ENCODE measurements around the gene LCE3D. TPM values are rescaled to one million over a fixed set of nuclear protein-coding genes. Genes with fewer than 3 reads are reported as not detected.
A peak's percentile ranks its signal among the peaks of the same experiment; 100 is the strongest.
"Not testable (repeated sequence)": the region's sequence is repeated elsewhere in the genome, so short reads cannot be mapped to it uniquely, and the experiment has no call there.

The LCE3D gene
- total RNA-seq (2014; rRNA removed; shearing (Covaris generic)), result not detected in 2 replicates

GRCh38 chr1:152580433-152580832, at the start of gene LCE3D:
LCE3D (minus strand) TSS chr1:152580516; CDS start chr1:152579936, 580 bp downstream.
- DNase-seq (ENCODE audit: low read depth), result no peak

GRCh38 chr1:152626744-152627143, 46.4 kb upstream of the LCE3D start:
- no peak for DNase-seq (ENCODE audit: low read depth)

DNA sequence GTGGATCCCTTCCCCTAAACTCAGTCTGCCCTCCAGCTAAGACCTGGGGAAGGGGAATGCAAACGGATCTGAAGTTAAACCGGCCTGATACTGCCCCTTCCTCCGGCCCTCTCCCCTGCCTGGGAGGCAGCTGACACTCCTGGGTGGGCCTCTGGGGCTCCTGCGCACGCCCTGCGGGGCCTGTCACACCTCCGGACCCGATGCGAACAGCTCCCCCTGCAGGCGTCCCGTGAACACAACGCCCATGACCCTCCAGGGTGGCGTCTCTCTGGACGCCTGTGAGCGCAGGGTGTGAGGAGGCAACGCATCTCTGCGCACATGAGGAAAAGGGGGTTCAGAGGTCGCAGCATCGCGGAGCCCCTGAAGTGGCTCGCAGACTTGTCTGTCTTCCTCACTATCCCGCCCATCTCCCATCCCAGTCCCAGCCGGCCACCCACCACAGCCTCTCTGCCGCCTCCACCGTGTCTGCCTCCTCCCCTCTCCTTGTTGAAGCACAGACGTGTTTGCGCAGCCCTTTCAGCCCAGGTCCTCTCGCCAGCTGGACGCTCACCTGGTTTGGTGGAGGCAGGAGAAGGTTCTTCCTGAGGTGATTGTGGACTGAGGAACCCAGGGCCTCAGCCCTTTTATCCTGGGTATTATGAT, 43.0 kb upstream of the LCE3D start:
- no peak for DNase-seq (ENCODE audit: low read depth)

- peak; percentile 27 for DNase-seq (ENCODE audit: low read depth)
These were observed 42.5 kb upstream of the LCE3D start, which contains the start of gene LCE3A for GRCh38 chr1:152622803-152623202. LCE3A (minus strand) TSS chr1:152623103; CDS start chr1:152623103, 0 bp downstream.

- DNase-seq (ENCODE audit: low read depth), result no peak
These were observed 41.7 kb upstream of the LCE3D start for GRCh38 chr1:152621993-152622392.

DNA sequence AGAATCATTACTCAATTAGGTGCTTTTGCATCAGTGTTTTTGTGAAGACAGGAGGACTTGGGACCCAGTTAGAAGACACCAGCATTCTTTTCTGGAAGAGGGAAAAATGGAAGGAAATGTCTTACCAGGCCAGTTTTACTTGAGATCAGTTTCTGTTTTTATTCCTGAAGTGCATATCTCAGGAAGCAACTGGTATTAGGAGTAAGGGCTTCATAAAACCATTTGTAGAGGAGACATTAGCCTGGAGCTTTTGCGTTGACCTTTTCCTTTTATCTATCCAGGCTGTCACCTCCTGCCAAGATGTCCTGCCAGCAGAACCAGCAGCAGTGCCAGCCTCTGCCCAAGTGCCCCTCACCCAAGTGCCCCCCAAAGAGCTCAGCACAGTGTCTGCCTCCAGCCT, 33.2 kb upstream of the LCE3D start, which contains the start of gene LCE3B:
TSS of gene LCE3B (plus strand) at position 301 of the 400 bp plus-strand sequence. CDS start at position 301, 0 bp downstream.
- no peak for DNase-seq (ENCODE audit: low read depth)

DNA sequence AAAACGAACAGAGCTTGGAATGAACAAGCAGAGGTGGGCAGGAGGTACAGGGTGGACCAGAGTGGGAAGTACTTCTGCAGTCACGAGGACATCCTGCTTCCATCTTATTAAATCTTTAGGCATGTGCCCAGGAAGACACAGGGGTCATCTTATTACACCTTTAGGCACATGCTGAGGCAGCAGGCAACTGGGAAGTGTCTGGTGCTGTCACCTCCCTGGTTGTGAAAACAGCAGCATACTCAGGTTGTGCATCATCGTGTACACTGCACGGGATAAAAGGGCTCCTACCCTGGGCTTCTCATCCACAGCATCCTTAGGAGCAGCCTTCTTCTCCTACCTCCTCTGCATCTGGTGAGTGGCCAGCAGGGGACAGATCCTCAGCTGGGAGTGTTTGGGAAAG, 19.6 kb upstream of the LCE3D start, which contains the start of gene LCE3C:
TSS of gene LCE3C (plus strand) at position 301 of the 400 bp plus-strand sequence. CDS start 498 bp downstream, outside the sequence.
- no peak for DNase-seq (ENCODE audit: low read depth)

GRCh38 chr1:152596986-152597385, 16.7 kb upstream of the LCE3D start:
- no peak for DNase-seq (ENCODE audit: low read depth)

DNA sequence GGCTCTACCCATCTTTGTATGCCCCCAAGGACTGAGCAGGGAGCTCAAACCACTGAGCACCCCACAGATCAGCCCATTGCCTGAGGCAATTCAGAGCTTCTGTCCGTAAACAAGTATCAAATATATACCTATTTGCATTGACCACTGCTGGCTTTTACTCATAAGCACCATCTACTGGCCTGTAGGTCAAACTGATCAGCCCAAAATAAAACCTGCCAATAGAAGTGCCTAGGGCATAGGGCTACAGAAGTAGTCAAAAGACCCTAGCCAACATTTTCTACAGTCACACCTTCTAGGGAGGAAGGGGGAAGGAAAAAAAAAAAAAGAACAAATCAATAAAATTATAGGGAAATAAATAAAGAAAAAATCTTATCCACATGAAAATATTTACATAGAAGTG, 5.3 kb upstream of the LCE3D start:
- no peak for DNase-seq (ENCODE audit: low read depth)

GRCh38 chr1:152582647-152583046, 2.3 kb upstream of the LCE3D start:
- DNase-seq (ENCODE audit: low read depth), result no peak

GRCh38 chr1:152579526-152579925, 790 bp downstream of the LCE3D start:
- DNase-seq (ENCODE audit: low read depth), result not testable (repeated sequence)

DNA sequence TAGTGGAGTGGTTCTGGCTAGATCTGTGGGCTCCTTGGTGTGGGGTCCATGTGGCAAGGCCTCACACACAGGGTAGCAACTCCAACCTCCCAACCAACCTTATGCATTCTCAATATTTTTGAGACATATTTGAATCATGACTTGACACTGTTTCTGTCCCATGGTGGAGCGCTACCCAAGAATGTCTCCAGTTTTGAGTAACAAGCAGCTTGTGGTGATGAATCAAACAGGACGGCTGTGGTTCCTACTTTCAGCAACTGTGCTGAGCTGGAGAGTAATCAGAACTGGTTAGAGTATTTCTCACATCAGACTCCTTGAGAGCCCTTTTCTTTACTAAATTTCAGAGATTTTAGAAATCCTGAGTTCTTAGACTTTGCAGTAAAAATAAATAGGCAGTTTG, 3.1 kb downstream of the LCE3D start:
- no peak for DNase-seq (ENCODE audit: low read depth)

DNA sequence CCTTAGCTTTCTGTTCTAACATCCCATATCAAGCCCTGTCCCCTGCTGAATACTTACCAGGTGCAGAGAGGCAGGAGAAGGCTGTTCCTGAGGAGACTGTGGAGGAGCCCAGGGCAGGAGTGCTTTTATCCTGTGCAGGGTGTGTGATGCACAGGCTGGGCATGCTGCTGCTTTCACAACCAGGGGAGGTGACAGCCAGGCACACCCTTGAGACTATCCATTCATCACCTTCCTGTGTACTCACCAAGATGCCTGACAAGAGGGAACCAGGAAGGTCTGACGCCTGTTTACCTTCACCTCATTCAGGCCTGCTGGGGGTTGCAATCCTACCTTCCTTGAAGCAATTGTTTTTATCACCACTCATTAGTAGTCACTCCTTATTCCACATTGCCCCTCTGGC, 13.6 kb downstream of the LCE3D start, which contains the start of gene LCE3E:
TSS of gene LCE3E (minus strand) at position 100 of the 400 bp plus-strand sequence. CDS start 572 bp downstream, outside the sequence.
- DNase-seq (ENCODE audit: low read depth), result no peak

- no peak for DNase-seq (ENCODE audit: low read depth)
These were observed 14.6 kb downstream of the LCE3D start for GRCh38 chr1:152565535-152566215.

DNA sequence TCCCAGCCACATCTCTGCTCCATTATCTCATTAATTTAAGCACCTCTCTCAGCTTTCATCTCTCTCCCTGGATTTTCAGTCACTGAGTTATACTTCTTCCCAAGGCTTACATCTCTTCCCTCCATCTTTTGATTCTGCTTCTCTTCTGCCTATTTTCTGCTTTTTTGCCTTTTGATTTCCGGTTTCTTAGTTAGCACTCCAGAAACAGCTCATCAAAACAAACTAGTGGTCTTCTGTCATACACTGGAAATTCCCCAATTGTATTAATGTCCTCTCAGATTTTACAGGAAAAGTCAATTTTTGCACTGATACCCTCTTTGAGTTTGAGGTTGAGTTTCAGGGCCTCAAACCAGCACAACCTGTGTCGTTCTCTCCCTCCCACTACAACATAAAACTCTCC, 15.2 kb downstream of the LCE3D start:
- DNase-seq (ENCODE audit: low read depth), result no peak

- DNase-seq (ENCODE audit: low read depth), result not testable (repeated sequence)
These were observed 32.0 kb downstream of the LCE3D start for GRCh38 chr1:152548358-152548757.

DNA sequence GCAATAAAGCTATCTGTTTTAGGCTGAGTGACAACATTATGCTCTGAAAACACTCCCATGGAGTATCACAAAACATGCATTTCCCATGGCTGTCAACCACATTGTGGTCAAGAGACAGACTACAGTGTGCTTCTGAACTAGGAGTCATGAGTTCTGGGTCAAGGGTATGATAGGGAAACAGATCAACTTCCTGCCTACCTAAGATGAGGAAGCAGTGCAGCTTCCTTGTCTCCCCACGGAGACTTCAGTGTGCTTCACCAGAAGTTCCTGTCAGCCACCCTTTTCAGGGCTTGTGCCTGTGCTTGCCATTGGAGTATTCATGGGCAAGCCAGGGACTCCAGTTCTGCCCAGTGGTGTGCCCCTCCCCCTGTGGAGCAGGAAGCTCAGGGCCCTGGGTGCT, 33.6 kb downstream of the LCE3D start:
- no peak for DNase-seq (ENCODE audit: low read depth)

- peak; percentile 3 for DNase-seq (ENCODE audit: low read depth)
These were observed 36.5 kb downstream of the LCE3D start for GRCh38 chr1:152543820-152544219.

DNA sequence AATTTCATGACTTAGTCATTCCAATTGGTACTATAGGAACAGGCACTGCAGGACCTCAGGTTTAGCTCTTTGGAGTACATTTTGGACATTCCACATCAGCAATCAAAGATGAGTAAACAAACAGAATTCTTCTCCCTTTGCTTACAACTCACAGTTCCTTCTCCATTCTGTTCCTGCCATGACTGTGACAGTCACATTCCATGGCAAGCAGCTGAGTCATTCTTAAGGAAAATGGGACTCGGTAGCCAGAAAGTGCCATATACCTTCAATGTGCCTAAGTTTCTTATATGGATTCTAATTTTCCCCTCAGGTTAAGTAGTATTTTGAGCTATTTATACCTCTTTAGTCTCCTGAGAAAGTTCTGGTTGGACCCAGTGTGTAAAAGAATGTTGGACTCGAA, 40.4 kb downstream of the LCE3D start:
- peak; percentile 12 for DNase-seq (ENCODE audit: low read depth)

- DNase-seq (ENCODE audit: low read depth), result no peak
These were observed 42.8 kb downstream of the LCE3D start for GRCh38 chr1:152537496-152537895.

DNA sequence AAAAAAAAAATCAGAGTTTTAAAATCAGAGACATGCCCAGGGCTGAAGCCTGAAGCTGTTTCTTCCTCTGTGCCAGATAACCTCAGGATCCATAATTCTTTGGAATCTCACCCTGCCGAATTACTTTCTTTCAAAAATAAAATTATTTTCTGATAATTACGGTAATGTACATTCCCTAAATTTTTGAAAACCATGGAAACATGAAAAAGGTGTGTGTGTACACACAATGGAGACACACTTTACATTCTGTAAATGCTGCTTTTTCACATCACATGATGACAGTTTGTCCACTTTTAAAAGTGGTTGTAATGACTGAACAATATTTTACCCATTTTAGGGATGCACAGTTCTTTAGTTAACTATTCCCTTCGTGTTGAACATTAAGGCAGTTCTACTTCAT, 44.5 kb downstream of the LCE3D start:
- no peak for DNase-seq (ENCODE audit: low read depth)

DNA sequence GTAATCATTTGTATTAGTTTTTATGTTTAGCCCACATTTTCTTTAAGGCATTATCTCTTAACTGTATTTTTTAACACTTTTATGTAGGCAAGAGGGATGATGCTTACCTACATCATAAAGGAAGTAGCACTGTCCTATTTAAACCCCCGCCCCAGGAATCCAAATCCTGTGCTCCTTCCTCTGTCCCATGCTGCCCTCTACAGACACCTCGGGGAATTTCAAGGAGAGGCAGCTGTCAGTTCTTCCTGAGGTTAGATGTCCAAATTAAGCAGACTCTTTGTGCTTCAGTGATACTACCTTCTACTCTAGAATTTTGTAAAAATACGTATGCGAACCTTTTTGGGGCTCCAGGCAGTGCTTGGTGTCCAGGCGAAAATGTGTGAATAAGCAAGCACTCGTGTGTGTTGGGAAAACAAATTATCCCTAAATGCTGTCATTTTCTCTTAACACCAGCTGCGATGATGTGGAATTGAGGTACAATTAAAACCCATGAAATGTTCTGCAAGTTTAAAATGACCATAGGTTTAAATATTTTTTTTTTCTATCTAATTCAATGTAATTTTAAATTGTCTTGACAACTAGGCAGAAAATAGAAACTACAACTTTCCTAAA, 46.9 kb downstream of the LCE3D start:
- peak; percentile 60 for DNase-seq (ENCODE audit: low read depth)
